Liver (tissue), 9 donors: ENCODE data around the gene DDX50. TPM values are rescaled to one million over a fixed set of nuclear protein-coding genes. Genes with fewer than 3 reads are reported as not detected.

Source experiments
- DNase-seq: peaks from one replicate; pipeline ENCODE4 v3.0.0-alpha.2; 2017; ENCODE audit warnings: low spot score
- H3K27ac ChIP-seq, 2 donors: one replicate each; pipeline ENCODE4 v1.7.0; 2013; ENCODE audit warnings: inconsistent platforms in 2 of 2, low read length in 2 of 2, control low read depth in 1 of 2, low read depth in 1 of 2, mild to moderate bottlenecking in 1 of 2
- H3K27me3 ChIP-seq, 4 donors: one replicate each; pipeline versions ENCODE4 v1.6.1 to v1.7.0; 2013; ENCODE audit warnings: low read length in 3 of 4, inconsistent platforms in 1 of 4, mild to moderate bottlenecking in 1 of 4, moderate library complexity in 1 of 4; ENCODE audit not compliant: control insufficient read depth in 4 of 4, insufficient read depth in 4 of 4
- H3K36me3 ChIP-seq, 4 donors: one replicate each; pipeline versions ENCODE4 v1.6.1 to v1.7.0; 2013; ENCODE audit warnings: low read length in 3 of 4, mild to moderate bottlenecking in 3 of 4, low read depth in 1 of 4, moderate library complexity in 1 of 4; ENCODE audit not compliant: control insufficient read depth in 4 of 4, insufficient read depth in 3 of 4
- H3K4me1 ChIP-seq, 4 donors: one replicate each; pipeline versions ENCODE4 v1.6.1 to v1.7.0; 2013; ENCODE audit warnings: low read length in 3 of 4, mild to moderate bottlenecking in 3 of 4, moderate library complexity in 1 of 4; ENCODE audit not compliant: control insufficient read depth in 4 of 4, insufficient read depth in 4 of 4
- H3K4me3 ChIP-seq, 3 donors: one replicate each; pipeline versions ENCODE4 v1.6.1 to v1.7.0; 2013; ENCODE audit warnings: low read length in 3 of 3, control low read depth in 1 of 3, low read depth in 1 of 3, mild to moderate bottlenecking in 1 of 3
- H3K9ac ChIP-seq, 2 donors: one replicate each; pipeline ENCODE4 v1.7.0; 2013; ENCODE audit warnings: low read length in 2 of 2, mild to moderate bottlenecking in 2 of 2, moderate library complexity in 2 of 2, control low read depth in 1 of 2, low read depth in 1 of 2
- H3K9me3 ChIP-seq, 4 donors: one replicate each; pipeline versions ENCODE4 v1.6.1 to v1.7.0; 2013; ENCODE audit warnings: low read length in 3 of 4; ENCODE audit not compliant: control insufficient read depth in 4 of 4
- EGR1 ChIP-seq, 2 donors: IDR thresholded peaks; 2 replicates each; pipeline ENCODE4 v1.6.1; 2016 to 2018; ENCODE audit warnings: antibody characterized with exemption in 2 of 2, low read depth in 2 of 2
- FOXA1 ChIP-seq: IDR thresholded peaks from 2 replicates; pipeline ENCODE4 v1.6.1; 2016; ENCODE audit warnings: antibody characterized with exemption
- FOXA2 ChIP-seq: IDR thresholded peaks from 2 replicates; pipeline ENCODE4 v1.6.1; 2016; ENCODE audit warnings: antibody characterized with exemption
- GABPA ChIP-seq, 2 donors: IDR thresholded peaks in 1 of 2; conservative IDR thresholded peaks in 1 of 2; 2 replicates each; pipeline ENCODE4 v1.6.1; 2016; ENCODE audit warnings: antibody characterized with exemption in 2 of 2, mild to moderate bottlenecking in 1 of 2, moderate library complexity in 1 of 2
- HNF4A ChIP-seq, 2 donors: conservative IDR thresholded peaks; 2 replicates each; pipeline ENCODE4 v1.6.1; 2016; ENCODE audit warnings: antibody characterized with exemption in 2 of 2, mild to moderate bottlenecking in 2 of 2
- NR2F2 ChIP-seq: IDR thresholded peaks from 2 replicates; pipeline ENCODE4 v1.6.1; 2016; ENCODE audit warnings: antibody characterized with exemption
- RAD21 ChIP-seq, 2 donors: IDR thresholded peaks; 2 replicates each; pipeline ENCODE4 v1.6.1; 2016; ENCODE audit warnings: antibody characterized with exemption in 2 of 2, mild to moderate bottlenecking in 2 of 2
- RXRA ChIP-seq, 2 donors: IDR thresholded peaks; 2 replicates each; pipeline ENCODE4 v1.6.1; 2017 to 2018; ENCODE audit warnings: antibody characterized with exemption in 2 of 2, mild to moderate bottlenecking in 1 of 2
- SP1 ChIP-seq: IDR thresholded peaks from 2 replicates; pipeline ENCODE4 v1.6.1; 2018; ENCODE audit warnings: antibody characterized with exemption, mild to moderate bottlenecking
- TAF1 ChIP-seq: conservative IDR thresholded peaks from 2 replicates; pipeline ENCODE4 v1.6.1; 2016; ENCODE audit warnings: antibody characterized with exemption, mild to moderate bottlenecking
- YY1 ChIP-seq: IDR thresholded peaks from 2 replicates; pipeline ENCODE4 v1.6.1; 2016; ENCODE audit warnings: antibody characterized with exemption, mild to moderate bottlenecking
- WGBS: extraction: QIAGEN DNeasy Blood & Tissue Kit; methylation state at CpG from one replicate; pipeline ENCODE4 v1.1.7; 2013; 5-methylcytosine and 5-hydroxymethylcytosine counted together
- polyA plus RNA-seq, 2 donors: library from polyadenylated mRNA; stranded (reverse) in 1 of 2; unstranded in 1 of 2; fragments of 200-250 nt in 1 of 2; fragments of >200 nt in 1 of 2; fragmentation: Nextera tagmentation in 1 of 2; extraction: Ambion mirVana in 1 of 2; gene quantifications; one replicate each; pipeline versions ENCODE4 v1.2.1 to v1.2.3, GENCODE V29; 2013 to 2015
- total RNA-seq, 2 donors: library from RNA; depleted of rRNA; stranded (reverse); fragments of >200 nt; gene quantifications; one replicate each; pipeline ENCODE4 v1.2.3, GENCODE V29; 2014
- TF ChIP-seq, protein P1 (sequence below): IDR thresholded peaks from 2 replicates; pipeline ENCODE4 v1.6.1; 2016; ENCODE audit warnings: antibody characterized with exemption
- TF ChIP-seq, protein P2 (sequence below): IDR thresholded peaks from 2 replicates; pipeline ENCODE4 v1.6.1; 2016; ENCODE audit warnings: antibody characterized with exemption
- TF ChIP-seq, protein P3 (sequence below): IDR thresholded peaks from 2 replicates; pipeline ENCODE4 v1.6.1; 2016; ENCODE audit warnings: antibody characterized with exemption
- TF ChIP-seq, protein P4 (sequence below): fragments of 150-350 bp; IDR thresholded peaks from 2 replicates; pipeline ENCODE4 v1.5.1; 2017; ENCODE audit warnings: improper control_type of control experiment, low read depth, low read length; ENCODE audit not compliant: missing input control
- TF ChIP-seq, protein P5 (sequence below): IDR thresholded peaks from 2 replicates; pipeline ENCODE4 v1.6.1; 2016; ENCODE audit warnings: antibody characterized with exemption, mild to moderate bottlenecking
- donor health status: healthy.
- donor health status: healthy.
- donor health status: healthy.
- donor health status: healthy.
- donor health status: healthy.

DDX50 gene
- total and polyA plus RNA-seq, 4 donors: 7.0 to 18.8 (median 10.5) TPM

DNA sequence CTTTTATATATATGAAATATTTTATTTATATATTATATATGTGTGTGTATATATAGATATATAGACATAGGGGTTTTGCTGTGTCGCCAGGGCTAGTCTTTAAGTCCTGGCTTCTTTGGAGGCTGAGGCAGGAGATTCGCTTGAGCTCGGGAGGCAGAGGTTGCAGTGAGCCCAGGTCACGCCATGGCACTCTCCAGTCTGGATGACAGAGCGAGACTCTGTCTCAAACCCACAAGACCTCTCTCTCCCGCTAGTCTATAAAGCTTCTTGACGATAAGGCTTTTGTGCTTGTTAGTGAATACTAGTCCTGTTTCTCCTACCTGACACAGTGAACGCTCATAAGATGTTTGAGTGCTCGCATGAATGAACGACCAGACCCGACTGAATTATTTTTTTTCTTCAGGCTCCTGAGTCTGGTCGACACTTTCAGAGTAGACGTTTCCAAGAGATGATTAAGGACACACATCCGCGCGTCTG lies 54.3 kb downstream of the DDX50 start:
- TF ChIP-seq TAF1: no peak
- no peak for TF ChIP-seq HNF4A (conservative IDR thresholded peaks at IDR 0.05)
- TF ChIP-seq YY1: no peak
- TF ChIP-seq FOXA2: no peak
- TF ChIP-seq, protein P1, sequence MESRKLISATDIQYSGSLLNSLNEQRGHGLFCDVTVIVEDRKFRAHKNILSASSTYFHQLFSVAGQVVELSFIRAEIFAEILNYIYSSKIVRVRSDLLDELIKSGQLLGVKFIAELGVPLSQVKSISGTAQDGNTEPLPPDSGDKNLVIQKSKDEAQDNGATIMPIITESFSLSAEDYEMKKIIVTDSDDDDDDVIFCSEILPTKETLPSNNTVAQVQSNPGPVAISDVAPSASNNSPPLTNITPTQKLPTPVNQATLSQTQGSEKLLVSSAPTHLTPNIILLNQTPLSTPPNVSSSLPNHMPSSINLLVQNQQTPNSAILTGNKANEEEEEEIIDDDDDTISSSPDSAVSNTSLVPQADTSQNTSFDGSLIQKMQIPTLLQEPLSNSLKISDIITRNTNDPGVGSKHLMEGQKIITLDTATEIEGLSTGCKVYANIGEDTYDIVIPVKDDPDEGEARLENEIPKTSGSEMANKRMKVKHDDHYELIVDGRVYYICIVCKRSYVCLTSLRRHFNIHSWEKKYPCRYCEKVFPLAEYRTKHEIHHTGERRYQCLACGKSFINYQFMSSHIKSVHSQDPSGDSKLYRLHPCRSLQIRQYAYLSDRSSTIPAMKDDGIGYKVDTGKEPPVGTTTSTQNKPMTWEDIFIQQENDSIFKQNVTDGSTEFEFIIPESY: no peak
- TF ChIP-seq, protein P2, sequence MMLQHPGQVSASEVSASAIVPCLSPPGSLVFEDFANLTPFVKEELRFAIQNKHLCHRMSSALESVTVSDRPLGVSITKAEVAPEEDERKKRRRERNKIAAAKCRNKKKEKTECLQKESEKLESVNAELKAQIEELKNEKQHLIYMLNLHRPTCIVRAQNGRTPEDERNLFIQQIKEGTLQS: no peak
- TF ChIP-seq, protein P3, sequence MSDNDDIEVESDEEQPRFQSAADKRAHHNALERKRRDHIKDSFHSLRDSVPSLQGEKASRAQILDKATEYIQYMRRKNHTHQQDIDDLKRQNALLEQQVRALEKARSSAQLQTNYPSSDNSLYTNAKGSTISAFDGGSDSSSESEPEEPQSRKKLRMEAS: no peak
- Histone ChIP-seq H3K36me3 (peaks cover 0 to 8% (median 6%) of the 10 kb centered on the region in 4 donors), H3K4me1 (peaks cover 5 to 15% (median 7%) of the 10 kb centered on the region in 4 donors), H3K4me3 (peak overlapping the region; percentile 87 to 97 (median 92)), H3K9me3 (no peaks in the 10 kb centered on the region), H3K27ac (peak overlapping the region; percentile 98 to 99), H3K9ac (peak overlapping the region; percentile 73 to 90), H3K27me3 (no peaks in the 10 kb centered on the region)
- WGBS: 6% methylated on average over 16 of the region's 16 CpGs
- peak; percentile 39 for DNase-seq

DNA sequence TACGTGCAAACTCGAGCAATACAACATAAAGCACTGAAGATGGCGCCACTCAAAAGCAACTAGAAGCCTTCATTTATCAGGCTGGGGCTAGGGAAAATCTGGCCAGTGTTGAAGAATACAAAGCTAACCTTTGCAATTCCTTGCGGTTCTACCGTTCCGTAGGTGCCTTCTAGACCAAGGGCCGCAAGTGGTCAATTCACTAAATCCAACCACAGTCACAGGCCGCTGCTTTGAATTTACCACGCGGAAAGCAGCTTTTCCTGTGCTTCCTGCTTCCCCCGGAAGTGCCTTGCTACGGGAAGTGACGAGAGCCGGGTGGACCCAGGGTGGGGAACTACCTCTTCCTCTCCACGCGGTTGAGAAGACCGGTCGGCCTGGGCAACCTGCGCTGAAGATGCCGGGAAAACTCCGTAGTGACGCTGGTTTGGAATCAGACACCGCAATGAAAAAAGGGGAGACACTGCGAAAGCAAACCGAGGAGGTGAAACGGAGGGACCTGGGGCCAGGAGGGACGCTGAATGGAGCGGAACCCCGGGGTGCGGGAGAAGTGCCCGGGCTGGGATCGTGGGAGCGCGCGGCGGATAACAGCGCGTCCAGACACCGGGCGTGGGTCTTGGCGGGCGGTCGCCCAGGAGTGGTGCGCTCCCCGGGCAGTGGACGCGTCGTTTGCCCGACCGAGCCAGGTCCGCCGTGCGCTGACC lies 54.9 kb downstream of the DDX50 start, which contains the start of gene DDX21:
TSS of gene DDX21 (plus strand) at position 339 of the 701 bp plus-strand sequence. CDS start at position 395, 56 bp downstream.
- Histone ChIP-seq H3K27me3 (no peaks in the 10 kb centered on the region), H3K36me3 (peaks cover 1 to 9% (median 7%) of the 10 kb centered on the region in 4 donors), H3K4me3 (peak within 1 kb of the TSS; percentile 87 to 97 (median 92)), H3K27ac (peak within 1 kb of the TSS; percentile 98 to 99), H3K9ac (peak within 1 kb of the TSS; percentile 83 to 90), H3K9me3 (no peaks in the 10 kb centered on the region), H3K4me1 (peaks cover 5 to 15% (median 7%) of the 10 kb centered on the region in 4 donors)
- DNase-seq: peak; percentile 85
- under 1% methylated on average over 53 of the region's 53 CpGs for WGBS
- TF ChIP-seq RXRA (IDR thresholded peaks at IDR 0.05): peak in 1 of 2 donors; percentile 8
- TF ChIP-seq EGR1 (IDR thresholded peaks at IDR 0.05; ENCODE audit: low read depth in 2 of 2): peak; percentile 76 to 95
- TF ChIP-seq, protein P4, sequence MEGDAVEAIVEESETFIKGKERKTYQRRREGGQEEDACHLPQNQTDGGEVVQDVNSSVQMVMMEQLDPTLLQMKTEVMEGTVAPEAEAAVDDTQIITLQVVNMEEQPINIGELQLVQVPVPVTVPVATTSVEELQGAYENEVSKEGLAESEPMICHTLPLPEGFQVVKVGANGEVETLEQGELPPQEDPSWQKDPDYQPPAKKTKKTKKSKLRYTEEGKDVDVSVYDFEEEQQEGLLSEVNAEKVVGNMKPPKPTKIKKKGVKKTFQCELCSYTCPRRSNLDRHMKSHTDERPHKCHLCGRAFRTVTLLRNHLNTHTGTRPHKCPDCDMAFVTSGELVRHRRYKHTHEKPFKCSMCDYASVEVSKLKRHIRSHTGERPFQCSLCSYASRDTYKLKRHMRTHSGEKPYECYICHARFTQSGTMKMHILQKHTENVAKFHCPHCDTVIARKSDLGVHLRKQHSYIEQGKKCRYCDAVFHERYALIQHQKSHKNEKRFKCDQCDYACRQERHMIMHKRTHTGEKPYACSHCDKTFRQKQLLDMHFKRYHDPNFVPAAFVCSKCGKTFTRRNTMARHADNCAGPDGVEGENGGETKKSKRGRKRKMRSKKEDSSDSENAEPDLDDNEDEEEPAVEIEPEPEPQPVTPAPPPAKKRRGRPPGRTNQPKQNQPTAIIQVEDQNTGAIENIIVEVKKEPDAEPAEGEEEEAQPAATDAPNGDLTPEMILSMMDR: peak; percentile 24
- TF ChIP-seq, protein P3: peak; percentile 99
- TF ChIP-seq GABPA (IDR thresholded peaks at IDR 0.05 in 1 of 2, conservative IDR thresholded peaks at IDR 0.05 in 1 of 2): peak; percentile 97 to 99
- TF ChIP-seq, protein P1: no peak
- peak; percentile 86 for TF ChIP-seq YY1
- no peak for TF ChIP-seq FOXA1
- TF ChIP-seq, protein P5, sequence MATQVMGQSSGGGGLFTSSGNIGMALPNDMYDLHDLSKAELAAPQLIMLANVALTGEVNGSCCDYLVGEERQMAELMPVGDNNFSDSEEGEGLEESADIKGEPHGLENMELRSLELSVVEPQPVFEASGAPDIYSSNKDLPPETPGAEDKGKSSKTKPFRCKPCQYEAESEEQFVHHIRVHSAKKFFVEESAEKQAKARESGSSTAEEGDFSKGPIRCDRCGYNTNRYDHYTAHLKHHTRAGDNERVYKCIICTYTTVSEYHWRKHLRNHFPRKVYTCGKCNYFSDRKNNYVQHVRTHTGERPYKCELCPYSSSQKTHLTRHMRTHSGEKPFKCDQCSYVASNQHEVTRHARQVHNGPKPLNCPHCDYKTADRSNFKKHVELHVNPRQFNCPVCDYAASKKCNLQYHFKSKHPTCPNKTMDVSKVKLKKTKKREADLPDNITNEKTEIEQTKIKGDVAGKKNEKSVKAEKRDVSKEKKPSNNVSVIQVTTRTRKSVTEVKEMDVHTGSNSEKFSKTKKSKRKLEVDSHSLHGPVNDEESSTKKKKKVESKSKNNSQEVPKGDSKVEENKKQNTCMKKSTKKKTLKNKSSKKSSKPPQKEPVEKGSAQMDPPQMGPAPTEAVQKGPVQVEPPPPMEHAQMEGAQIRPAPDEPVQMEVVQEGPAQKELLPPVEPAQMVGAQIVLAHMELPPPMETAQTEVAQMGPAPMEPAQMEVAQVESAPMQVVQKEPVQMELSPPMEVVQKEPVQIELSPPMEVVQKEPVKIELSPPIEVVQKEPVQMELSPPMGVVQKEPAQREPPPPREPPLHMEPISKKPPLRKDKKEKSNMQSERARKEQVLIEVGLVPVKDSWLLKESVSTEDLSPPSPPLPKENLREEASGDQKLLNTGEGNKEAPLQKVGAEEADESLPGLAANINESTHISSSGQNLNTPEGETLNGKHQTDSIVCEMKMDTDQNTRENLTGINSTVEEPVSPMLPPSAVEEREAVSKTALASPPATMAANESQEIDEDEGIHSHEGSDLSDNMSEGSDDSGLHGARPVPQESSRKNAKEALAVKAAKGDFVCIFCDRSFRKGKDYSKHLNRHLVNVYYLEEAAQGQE: peak; percentile 65
- TF ChIP-seq RAD21 (IDR thresholded peaks at IDR 0.05): peak; percentile 57 to 58
- peak; percentile 54 for TF ChIP-seq SP1
- TF ChIP-seq TAF1: peak; percentile 39
- TF ChIP-seq FOXA2: no peak
- TF ChIP-seq, protein P2: no peak
- peak in 1 of 2 donors; percentile 8 for TF ChIP-seq HNF4A (conservative IDR thresholded peaks at IDR 0.05)
- TF ChIP-seq NR2F2: peak; percentile 30
